CD14-positive monocyte (primary cell): ENCODE results near the gene BFSP1. TPM values are rescaled to one million over a fixed set of nuclear protein-coding genes. Genes with fewer than 3 reads are reported as not detected.

ENCODE experiments used
- DNase-seq, 3 donors: peaks; one replicate each; pipeline ENCODE4 v3.0.0-alpha.2; 2011 to 2022
- H2AFZ ChIP-seq: 2 replicates; pipeline ENCODE4 v1.6.0; 2012; ENCODE audit warnings: mild to moderate bottlenecking, low read depth, low read length, inconsistent platforms; ENCODE audit not compliant: insufficient read depth, poor library complexity, severe bottlenecking
- H3K27ac ChIP-seq, 2 donors: 1 replicate in 1 of 2; 2 replicates in 1 of 2; pipeline ENCODE4 v1.5.1; 2012 to 2013; ENCODE audit warnings: low read length in 2 of 2, control low read depth in 1 of 2, inconsistent platforms in 1 of 2, low read depth in 1 of 2, mild to moderate bottlenecking in 1 of 2
- H3K27me3 ChIP-seq, 2 donors: one replicate each; pipeline versions ENCODE4 v1.6.0 to v1.6.1; 2011 to 2013; ENCODE audit warnings: low read length in 2 of 2; ENCODE audit not compliant: control insufficient read depth in 2 of 2, insufficient read depth in 2 of 2
- H3K36me3 ChIP-seq, 2 donors: replicated peaks in 1 of 2; 1 replicate in 1 of 2; 2 replicates in 1 of 2; pipeline versions ENCODE4 v1.5.1 to v1.6.1; 2012 to 2013; ENCODE audit warnings: low read length in 2 of 2, control low read depth in 1 of 2, inconsistent platforms in 1 of 2, mild to moderate bottlenecking in 1 of 2; ENCODE audit not compliant: insufficient read depth in 2 of 2, control insufficient read depth in 1 of 2
- H3K4me1 ChIP-seq, 2 donors: 1 replicate in 1 of 2; 2 replicates in 1 of 2; pipeline versions ENCODE4 v1.5.1 to v1.6.1; 2012 to 2013; ENCODE audit warnings: low read length in 2 of 2, control low read depth in 1 of 2, inconsistent platforms in 1 of 2, mild to moderate bottlenecking in 1 of 2, moderate library complexity in 1 of 2; ENCODE audit not compliant: insufficient read depth in 2 of 2, control insufficient read depth in 1 of 2
- H3K4me2 ChIP-seq: replicated peaks from 2 replicates; pipeline ENCODE3; 2012; ENCODE audit warnings: low read length, moderate library complexity, mild to moderate bottlenecking; ENCODE audit not compliant: poor library complexity, severe bottlenecking; ENCODE audit errors: extremely low read depth
- H3K4me3 ChIP-seq, 3 experiments: fragments of 200-600 bp in 1 of 3; sonication (generic) in 1 of 3; replicated peaks in 1 of 3; 1 replicate in 2 of 3; 2 replicates in 1 of 3; pipeline ENCODE4 v1.5.1; 2011 to 2013; ENCODE audit warnings: low read length in 3 of 3, mild to moderate bottlenecking in 3 of 3, control low read depth in 2 of 3, low read depth in 2 of 3, inconsistent platforms in 1 of 3, moderate library complexity in 1 of 3
- H3K79me2 ChIP-seq: 2 replicates; pipeline ENCODE4 v1.6.0; 2012; ENCODE audit warnings: mild to moderate bottlenecking, control low read depth, inconsistent platforms, low read length, moderate library complexity; ENCODE audit not compliant: insufficient read depth
- H3K9ac ChIP-seq: 2 replicates; pipeline ENCODE4 v1.6.0; 2017; ENCODE audit warnings: low read length, mild to moderate bottlenecking; ENCODE audit not compliant: insufficient read depth, poor library complexity, severe bottlenecking
- H3K9me3 ChIP-seq, 2 donors: replicated peaks in 1 of 2; 1 replicate in 1 of 2; 2 replicates in 1 of 2; pipeline versions ENCODE4 v1.5.1 to v1.6.1; 2012 to 2013; ENCODE audit warnings: low read length in 2 of 2, control low read depth in 1 of 2; ENCODE audit not compliant: control insufficient read depth in 1 of 2, insufficient read depth in 1 of 2
- H4K20me1 ChIP-seq: 2 replicates; pipeline ENCODE4 v1.6.0; 2012; ENCODE audit warnings: mild to moderate bottlenecking, low read length, control low read depth, moderate library complexity; ENCODE audit not compliant: insufficient read depth
- H3K27ac Mint-ChIP-seq, 7 donors: one replicate each; pipeline ENCODE4 v1.8.0; 2020; ENCODE audit warnings: mild to moderate bottlenecking in 7 of 7, mixed read lengths in 7 of 7, moderate library complexity in 6 of 7, inconsistent platforms in 2 of 7
- H3K27me3 Mint-ChIP-seq, 3 donors: one replicate each; pipeline ENCODE4 v1.8.0; 2021 to 2022; ENCODE audit warnings: low read depth in 3 of 3, mild to moderate bottlenecking in 3 of 3, mixed read lengths in 3 of 3, moderate library complexity in 3 of 3, inconsistent platforms in 1 of 3
- H3K36me3 Mint-ChIP-seq, 2 donors: one replicate each; pipeline ENCODE4 v1.8.0; 2020; ENCODE audit warnings: mixed read lengths in 2 of 2, inconsistent platforms in 1 of 2, mild to moderate bottlenecking in 1 of 2
- H3K4me1 Mint-ChIP-seq: one replicate; pipeline ENCODE4 v1.8.0; 2020; ENCODE audit warnings: mild to moderate bottlenecking, mixed read lengths
- H3K4me3 Mint-ChIP-seq, 2 donors: one replicate each; pipeline ENCODE4 v1.8.0; 2020; ENCODE audit warnings: mild to moderate bottlenecking in 2 of 2, mixed read lengths in 2 of 2, moderate library complexity in 1 of 2
- H3K9me3 Mint-ChIP-seq, 7 donors: one replicate each; pipeline ENCODE4 v1.8.0; 2020 to 2022; ENCODE audit warnings: mixed read lengths in 7 of 7, mild to moderate bottlenecking in 6 of 7, moderate library complexity in 6 of 7, inconsistent platforms in 2 of 7
- CTCF ChIP-seq: fragments of 200-600 bp; IDR thresholded peaks from one replicate; pipeline ENCODE4 v1.8.0; 2022; ENCODE audit warnings: antibody characterized with exemption, mild to moderate bottlenecking
- WGBS: methylation state at CpG from one replicate; pipeline ENCODE4 v1.1.5; 2013; ENCODE audit warnings: missing lambda C conversion rate; ENCODE audit not compliant: insufficient coverage; 5-methylcytosine and 5-hydroxymethylcytosine counted together
- intact Hi-C, 2 donors: fragments of 100-400 bp; cut with micrococcal nuclease; formaldehyde crosslinking; loops; one replicate each; pipeline versions ENCODE4 v1.15.0 to v1.15.1; 2023
- polyA plus RNA-seq, 3 donors: library from polyadenylated mRNA; depleted of rRNA in 1 of 3; unstranded in 2 of 3; stranded (reverse) in 1 of 3; fragments of 300-500 nt in 2 of 3; fragments of >200 nt in 1 of 3; fragmentation: Illumina TruSeq in 2 of 3; gene quantifications; 1 replicate in 2 of 3; 2 replicates in 1 of 3; pipeline ENCODE4 v1.2.3, GENCODE V29; 2012 to 2021

BFSP1 gene
- polyA plus RNA-seq, 3 donors, result not detected

- intact Hi-C loops, result no loop called here
- no peak overlapping the region for H3K4me3 ChIP-seq
- WGBS, result no CpG with 5 or more reads among the region's 2 CpGs
- no peaks in the 10 kb centered on the region for H3K36me3 ChIP-seq
- no peaks in the 10 kb centered on the region for H3K27me3 ChIP-seq
- Mint-ChIP-seq H3K36me3 (no peaks in the 10 kb centered on the region), H3K27ac (no peak overlapping the region), H3K4me1 (no peaks in the 10 kb centered on the region), H3K9me3 (no peaks in the 10 kb centered on the region), H3K4me3 (no peak overlapping the region), H3K27me3 (peaks cover 2 to 13% (median 10%) of the 10 kb centered on the region in 3 donors)
- no peak overlapping the region for H3K4me2 ChIP-seq
- no peak for DNase-seq
- H3K79me2 ChIP-seq, result no peaks in the 10 kb centered on the region
- no peaks in the 10 kb centered on the region for H3K9me3 ChIP-seq
- no peaks in the 10 kb centered on the region for H4K20me1 ChIP-seq
- TF ChIP-seq CTCF, result no peak
- no peak overlapping the region for H3K27ac ChIP-seq
- no peak overlapping the region for H3K9ac ChIP-seq
- H2AFZ ChIP-seq, result no peak overlapping the region
- no peaks in the 10 kb centered on the region for H3K4me1 ChIP-seq
These were observed 83.1 kb downstream of the BFSP1 start for GRCh38 chr20:17448071-17448470.

- H3K4me1 Mint-ChIP-seq, result no peaks in the 10 kb centered on the region
- Histone ChIP-seq H3K4me2 (no peak overlapping the region), H4K20me1 (no peaks in the 10 kb centered on the region), H3K9me3 (no peaks in the 10 kb centered on the region), H3K79me2 (no peaks in the 10 kb centered on the region), H2AFZ (no peak overlapping the region), H3K4me3 (no peak overlapping the region), H3K27ac (no peak overlapping the region), H3K9ac (no peak overlapping the region), H3K4me1 (no peaks in the 10 kb centered on the region), H3K27me3 (no peaks in the 10 kb centered on the region), H3K36me3 (no peaks in the 10 kb centered on the region)
- no peak overlapping the region for H3K27ac Mint-ChIP-seq
- WGBS, result 91% methylated on average over 4 of the region's 5 CpGs
- intact Hi-C loops, result no loop called here
- peaks cover 2 to 14% (median 2%) of the 10 kb centered on the region in 3 donors for H3K27me3 Mint-ChIP-seq
- TF ChIP-seq CTCF, result no peak
- no peak overlapping the region for H3K4me3 Mint-ChIP-seq
- peaks cover 0 to 10% (median 1%) of the 10 kb centered on the region in 7 donors for H3K9me3 Mint-ChIP-seq
- no peaks in the 10 kb centered on the region for H3K36me3 Mint-ChIP-seq
- no peak for DNase-seq
These were observed 85.0 kb downstream of the BFSP1 start for GRCh38 chr20:17446171-17446570.
